Measurements from ENCODE around the gene TMEM272.

- TF ChIP-seq CTCF (IDR thresholded peaks at IDR 0.05 in 2 of 3, conservative IDR thresholded peaks at IDR 0.05 in 1 of 3; ENCODE audit: insufficient read depth in 2 of 3, low read depth in 1 of 3, low read length in 3 of 3): no peak
- no peak for TF ChIP-seq ZNF431 (CRISPR knock-in tag; IDR thresholded peaks at IDR 0.05)
- TF ChIP-seq POLR2AphosphoS5 (IDR thresholded peaks at IDR 0.05; ENCODE audit: control insufficient read depth, insufficient read depth, low read depth, low read length): no peak
- no peak for TF ChIP-seq POLR2G (IDR thresholded peaks at IDR 0.05; ENCODE audit: low read depth, low read length)
- no peak for TF ChIP-seq ZBTB43 (CRISPR knock-in tag; IDR thresholded peaks at IDR 0.05)
- TF ChIP-seq FOXJ3 (CRISPR knock-in tag; IDR thresholded peaks at IDR 0.05): no peak
- no peak for TF ChIP-seq MYC (IDR thresholded peaks at IDR 0.05; ENCODE audit: low read depth, low read length)
- TF ChIP-seq MYC (CRISPR knock-in tag; IDR thresholded peaks at IDR 0.05; ENCODE audit: borderline replicate concordance, low read depth): no peak
- no peak for TF ChIP-seq CREB1 (IDR thresholded peaks at IDR 0.05)
- no peak for TF ChIP-seq CREB1 (CRISPR knock-in tag; IDR thresholded peaks at IDR 0.05)
- no peak for TF ChIP-seq ZNF780A (CRISPR knock-in tag; IDR thresholded peaks at IDR 0.05)
- TF ChIP-seq NFXL1 (CRISPR knock-in tag; IDR thresholded peaks at IDR 0.05): no peak
These were observed 74.8 kb downstream of the TMEM272 start for GRCh38 chr13:51770160-51770559.
